HG03108 (cell line): Measurements from ENCODE around the gene C2orf42.
"Not testable (repeated sequence)": the region's sequence is repeated elsewhere in the genome, so short reads cannot be mapped to it uniquely, and the experiment has no call there.

Experiments used
- ATAC-seq: cut with Tn5 transposase; IDR thresholded peaks from one replicate; pipeline ENCODE4 v1.9.1; 2021; ENCODE audit warnings: moderate library complexity; ENCODE audit not compliant: unreplicated experiment

The C2orf42 gene

DNA sequence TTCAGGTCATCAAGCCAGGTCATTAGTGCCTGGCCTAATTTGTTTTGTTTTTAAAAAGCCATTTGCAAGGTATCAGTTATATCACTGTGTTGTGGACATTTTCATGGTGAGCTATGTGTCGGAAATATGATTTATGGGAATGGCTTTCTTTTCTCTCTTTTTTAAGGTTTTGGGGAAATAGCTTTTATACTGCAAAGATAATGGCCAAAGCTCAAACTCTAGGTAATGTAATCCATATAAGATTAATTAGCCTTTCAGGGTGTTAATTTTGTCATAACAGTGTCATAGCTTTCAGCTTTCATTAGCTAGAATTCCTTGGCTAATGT lies 57.7 kb downstream of the C2orf42 start:
- ATAC-seq = no peak

DNA sequence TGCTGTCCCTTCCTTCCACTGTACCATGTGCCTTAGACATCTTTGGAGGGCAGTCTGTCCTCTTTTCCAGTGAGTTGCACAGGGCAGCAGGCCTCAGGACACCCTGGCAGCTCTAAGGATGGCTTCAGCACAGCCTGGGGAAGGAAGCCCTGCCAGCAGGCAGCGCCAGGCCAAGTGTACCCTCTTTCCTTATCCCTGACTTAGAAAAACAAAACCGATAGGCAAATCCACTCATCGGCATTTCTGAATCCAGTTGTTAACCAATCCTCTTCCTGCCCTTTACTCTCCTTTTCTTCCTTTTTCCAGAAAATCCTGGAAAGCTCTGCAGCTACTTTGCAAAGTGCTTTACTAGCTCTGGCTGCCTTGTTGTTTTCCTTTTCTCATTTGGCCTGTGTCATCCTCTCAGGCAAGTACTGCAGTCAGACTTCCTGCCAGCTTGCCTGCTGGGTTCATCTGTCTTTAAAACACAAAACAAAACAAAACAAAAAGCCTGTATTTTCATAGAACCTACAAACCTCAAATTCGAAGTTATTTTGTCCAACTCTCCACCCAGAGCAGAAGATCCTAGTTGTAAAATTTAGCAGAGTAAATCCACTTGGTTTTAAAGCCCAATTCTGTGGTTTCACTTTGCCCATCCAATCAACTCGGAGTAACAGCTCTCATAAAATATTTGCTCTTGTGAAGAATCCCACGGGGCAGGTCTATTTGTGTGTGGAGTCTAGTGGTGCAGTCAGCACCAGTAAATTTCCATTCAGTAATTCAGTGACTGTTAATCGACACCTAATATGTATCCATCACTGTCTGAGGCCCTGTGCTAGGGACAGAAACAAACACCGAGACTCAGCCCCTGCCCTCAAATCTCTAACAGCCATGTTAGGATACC lies 58.3 kb downstream of the C2orf42 start:
- peak; percentile 30 for ATAC-seq

GRCh38 chr2:70131344-70132143 lies 59.3 kb downstream of the C2orf42 start:
- ATAC-seq = not testable (repeated sequence)

GRCh38 chr2:70128005-70128404 lies 62.8 kb downstream of the C2orf42 start:
- ATAC-seq = no peak

- no peak for ATAC-seq
Measured at GRCh38 chr2:70126413-70126812, 64.4 kb downstream of the C2orf42 start.

DNA sequence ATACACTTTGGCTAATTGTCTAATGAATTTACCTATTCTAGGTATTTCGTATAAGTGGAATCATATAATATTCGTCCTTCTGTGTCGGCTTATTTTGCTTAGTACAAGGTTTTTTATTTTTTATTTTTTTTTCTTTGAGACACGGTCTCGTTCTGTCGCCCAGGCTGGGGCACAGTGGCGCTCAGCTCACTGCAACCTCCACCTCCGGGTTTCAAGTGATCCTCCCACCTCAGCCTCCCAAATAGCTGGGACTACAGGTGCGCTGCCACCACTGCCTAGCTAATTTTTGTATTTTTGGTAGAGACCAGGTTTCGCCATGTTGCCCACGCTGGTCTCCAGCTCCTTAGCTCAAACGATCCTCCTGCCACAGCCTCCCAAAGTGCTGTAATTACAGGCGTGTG lies 65.3 kb downstream of the C2orf42 start:
- no peak for ATAC-seq

DNA sequence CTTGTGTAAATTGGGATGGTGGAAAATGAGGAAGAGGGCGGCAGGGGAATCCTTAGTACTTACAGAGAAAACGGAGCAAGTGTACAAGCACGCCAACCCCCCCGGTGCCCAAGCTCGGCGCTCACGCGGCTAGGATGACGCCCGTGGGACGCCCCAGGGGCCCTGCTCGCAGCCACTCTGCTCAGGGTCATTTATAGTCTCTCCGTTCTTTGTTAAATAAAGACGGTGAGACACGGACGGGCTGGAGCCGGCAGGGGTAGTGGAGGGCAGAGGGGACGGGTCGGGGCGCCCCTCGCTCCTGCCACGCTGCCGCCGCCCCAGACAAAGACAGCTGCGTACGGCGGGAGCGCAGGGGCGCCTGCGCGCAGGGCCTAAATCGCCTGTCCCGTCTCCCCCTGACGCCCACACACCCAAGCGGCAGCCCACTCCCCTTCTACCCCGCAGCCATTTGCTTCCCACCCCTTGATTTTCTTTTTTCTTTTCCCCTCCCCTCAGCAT lies 65.8 kb downstream of the C2orf42 start:
- no peak for ATAC-seq

DNA sequence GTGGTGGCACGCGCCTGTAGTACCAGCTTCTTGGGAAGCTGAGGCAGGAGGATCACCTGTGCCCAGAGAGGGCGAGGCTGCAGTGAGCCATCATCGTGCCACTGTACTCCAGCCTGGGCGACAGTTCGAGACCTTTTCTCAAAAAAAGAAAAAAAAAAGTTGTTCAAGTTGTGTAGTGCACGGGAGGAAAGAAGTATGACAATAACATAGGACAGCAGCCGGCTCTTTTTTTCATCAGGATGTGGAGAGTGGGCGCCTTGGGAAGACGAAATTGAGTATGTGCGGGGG lies 67.0 kb downstream of the C2orf42 start:
- ATAC-seq = no peak

DNA sequence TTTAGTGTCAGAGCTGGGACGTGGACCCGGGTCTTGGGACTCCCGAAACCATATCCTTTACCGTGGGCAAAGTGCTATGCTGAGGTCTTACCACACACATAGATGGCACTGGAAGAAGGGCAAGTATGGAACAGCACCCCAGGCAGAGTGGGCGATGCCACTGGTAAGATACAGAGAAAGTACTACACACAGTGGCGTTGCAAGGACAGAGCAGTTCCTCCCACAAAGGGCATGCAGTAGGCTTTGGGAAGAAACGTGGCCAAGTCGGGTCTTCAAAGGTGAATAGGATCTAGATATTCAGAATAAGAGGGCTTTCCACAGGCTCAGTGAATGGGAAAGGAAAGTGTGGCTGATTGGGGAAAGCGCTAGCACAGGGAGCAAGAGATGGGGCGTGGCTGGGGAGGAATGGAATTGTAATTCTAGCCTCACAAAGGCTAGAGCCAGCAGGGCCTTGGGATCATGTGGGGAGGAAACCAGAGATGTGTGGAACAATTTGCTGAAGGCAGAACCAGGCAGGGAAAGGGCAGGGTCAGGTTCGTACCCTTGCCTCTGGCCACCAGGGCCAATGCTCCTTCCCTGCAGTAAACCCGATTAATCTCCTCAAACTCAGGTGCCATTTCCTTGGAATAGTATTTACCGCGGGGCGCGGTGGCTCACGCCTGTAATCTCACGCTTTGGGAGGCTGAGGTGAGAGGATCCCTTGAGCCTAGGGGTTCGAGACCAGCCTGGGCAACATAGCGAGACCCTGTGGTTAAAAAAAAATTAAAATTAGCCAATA lies 67.6 kb downstream of the C2orf42 start:
- no peak for ATAC-seq

DNA sequence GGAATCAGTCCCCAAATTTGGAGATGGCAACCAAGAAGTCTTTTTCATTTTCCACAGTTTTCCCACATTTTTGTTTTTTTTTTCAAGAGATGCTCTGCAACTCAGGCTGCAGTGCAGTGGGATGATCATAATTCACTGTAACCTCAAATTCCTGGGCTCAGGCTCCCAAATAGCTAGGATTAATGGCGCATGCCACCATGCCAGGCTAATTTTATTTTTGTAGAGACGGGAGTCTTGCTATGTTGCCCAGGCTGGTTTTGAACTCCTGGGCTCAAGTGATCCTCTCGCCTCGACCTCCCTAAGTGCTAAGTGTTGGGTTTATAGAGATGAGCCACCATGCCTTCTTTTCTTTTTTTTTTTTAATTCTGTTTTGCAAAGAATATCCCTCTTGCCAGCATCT lies 68.3 kb downstream of the C2orf42 start:
- no peak for ATAC-seq

GRCh38 chr2:70121627-70122372 lies 69.0 kb downstream of the C2orf42 start:
- ATAC-seq = no peak

DNA sequence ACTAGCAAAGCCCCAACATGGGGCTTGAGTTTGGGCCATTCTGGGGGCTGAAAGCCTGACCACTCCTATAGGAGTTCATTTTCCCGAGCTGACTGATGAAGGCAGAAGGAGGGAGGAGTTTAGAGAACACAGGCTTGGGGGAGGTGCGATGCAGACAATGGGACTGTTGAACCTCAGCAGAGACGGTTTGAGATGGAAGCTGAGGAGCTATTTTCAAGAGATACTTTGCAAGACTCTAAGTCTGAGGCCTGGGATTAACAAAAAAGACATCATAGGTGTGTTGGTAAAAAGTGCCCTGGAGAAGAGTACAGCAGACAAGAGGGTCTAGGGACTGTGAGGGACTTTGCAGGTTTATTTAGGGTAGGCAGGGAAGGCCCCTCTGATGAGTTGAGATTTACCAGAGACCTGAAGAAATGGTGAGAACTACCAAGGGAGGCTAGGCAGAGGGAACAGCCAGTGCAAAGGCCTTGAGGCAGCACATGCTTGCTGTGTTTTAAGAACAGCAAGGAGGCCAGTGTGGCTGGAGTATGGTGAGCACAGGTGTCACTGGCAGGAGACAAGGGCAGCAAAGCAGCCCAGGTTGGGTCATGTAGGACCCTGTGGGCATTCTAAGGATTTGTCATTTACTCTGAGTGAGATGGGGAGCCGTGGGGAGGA lies 71.9 kb downstream of the C2orf42 start:
- no peak for ATAC-seq

GRCh38 chr2:70116936-70117552 lies 73.8 kb downstream of the C2orf42 start:
- ATAC-seq = no peak

GRCh38 chr2:70115646-70116442 lies 75.0 kb downstream of the C2orf42 start:
- peak; percentile 48 for ATAC-seq

- no peak for ATAC-seq
Measured at GRCh38 chr2:70113359-70114070, 77.3 kb downstream of the C2orf42 start.

DNA sequence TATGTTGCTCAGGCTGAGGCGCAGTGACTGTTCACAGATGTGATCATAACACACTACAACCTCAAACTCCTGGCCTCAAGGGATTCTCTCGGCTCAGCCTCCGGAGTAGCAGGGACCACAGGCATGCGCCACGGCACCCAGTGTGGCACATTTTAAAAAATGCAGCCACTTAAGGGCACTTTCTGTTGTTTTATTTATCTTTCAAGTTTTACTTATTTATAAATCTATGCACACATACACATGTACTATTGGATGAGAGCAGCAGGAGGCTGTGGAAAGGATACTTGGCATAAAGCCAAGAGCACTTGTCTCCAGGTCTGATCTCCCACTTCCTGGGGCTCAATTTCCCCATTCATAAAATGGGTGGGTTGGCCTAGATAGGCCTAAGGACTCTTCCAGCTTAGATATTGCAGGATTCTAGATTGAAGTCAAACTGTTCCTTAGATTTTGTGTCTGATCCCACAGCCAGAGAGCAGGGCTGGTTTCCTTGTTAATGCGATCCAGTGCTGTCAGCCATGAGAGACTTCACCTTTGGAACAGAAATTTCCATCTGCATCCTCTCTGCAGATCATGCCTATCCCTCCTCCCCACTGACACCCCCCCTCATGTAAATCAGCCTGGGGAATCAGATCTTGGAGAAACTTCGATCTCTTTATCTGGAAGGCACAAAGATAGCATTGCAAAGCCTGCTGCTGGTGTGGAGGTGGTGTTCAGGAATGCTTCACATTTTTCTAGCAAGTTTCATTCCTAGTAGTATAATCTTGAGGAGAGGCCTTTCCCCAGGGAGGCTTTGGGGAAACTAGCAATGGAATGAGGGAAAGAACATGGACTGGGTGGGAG lies 78.8 kb downstream of the C2orf42 start:
- ATAC-seq = no peak

DNA sequence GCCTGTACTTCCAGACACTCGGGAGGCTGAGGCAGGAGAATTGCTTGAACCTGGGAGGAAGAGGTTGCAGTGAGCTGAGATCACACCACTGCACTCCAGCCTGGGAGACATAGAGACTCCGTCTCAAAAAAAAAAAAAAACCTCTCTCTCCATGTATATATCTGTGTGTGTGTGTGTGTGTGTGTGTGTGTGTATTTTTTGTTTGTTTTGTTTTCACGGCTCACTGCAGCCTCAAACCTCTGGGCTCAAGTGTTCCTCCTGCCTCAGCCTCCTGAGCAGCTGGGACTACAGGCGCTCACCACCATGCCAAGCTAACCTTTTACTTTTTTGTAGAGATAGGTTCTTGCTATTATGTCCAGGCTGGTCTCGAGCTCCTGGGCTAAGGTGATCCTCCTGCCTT lies 80.4 kb downstream of the C2orf42 start:
- ATAC-seq = not testable (repeated sequence)
